ENCODE measurements around the gene AKT3.

Gene AKT3

GRCh38 chr1:243501002-243501401 is 349.0 kb downstream of the AKT3 start:
- TF ChIP-seq USF1 (IDR thresholded peaks at IDR 0.05) (no peak), TAF1 (IDR thresholded peaks at IDR 0.05; ENCODE audit: low read depth) (no peak), YY1 (IDR thresholded peaks at IDR 0.05; ENCODE audit: low read depth) (no peak), FOXM1 (IDR thresholded peaks at IDR 0.05; ENCODE audit: borderline replicate concordance, low read depth) (no peak), TCF12 (IDR thresholded peaks at IDR 0.05; ENCODE audit: low read depth) (no peak), REST (IDR thresholded peaks at IDR 0.05; ENCODE audit: low read depth) (no peak), NFIC (IDR thresholded peaks at IDR 0.05) (no peak), ZBTB7A (IDR thresholded peaks at IDR 0.05; ENCODE audit: low read depth) (no peak), TEAD4 (IDR thresholded peaks at IDR 0.05) (no peak), EP300 (IDR thresholded peaks at IDR 0.05; ENCODE audit: borderline replicate concordance) (no peak), RAD21 (IDR thresholded peaks at IDR 0.05; ENCODE audit: low read depth) (no peak)

- TF ChIP-seq TAF1 (IDR thresholded peaks at IDR 0.05; ENCODE audit: low read depth) (no peak), TCF12 (IDR thresholded peaks at IDR 0.05; ENCODE audit: low read depth) (no peak), ZBTB7A (IDR thresholded peaks at IDR 0.05; ENCODE audit: low read depth) (no peak)
Observed at GRCh38 chr1:243500512-243500911, 349.5 kb downstream of the AKT3 start.

GRCh38 chr1:243499711-243500110 is 350.3 kb downstream of the AKT3 start:
- TF ChIP-seq REST (IDR thresholded peaks at IDR 0.05; ENCODE audit: low read depth) (no peak), CEBPB (IDR thresholded peaks at IDR 0.05) (no peak), MAX (IDR thresholded peaks at IDR 0.05) (no peak), CREB1 (IDR thresholded peaks at IDR 0.05; ENCODE audit: low read depth) (no peak), USF1 (IDR thresholded peaks at IDR 0.05) (no peak), FOXM1 (IDR thresholded peaks at IDR 0.05; ENCODE audit: borderline replicate concordance, low read depth) (no peak), NFIC (IDR thresholded peaks at IDR 0.05) (no peak), TAF1 (IDR thresholded peaks at IDR 0.05; ENCODE audit: low read depth) (no peak)

- no peak for TF ChIP-seq ZBTB7A (IDR thresholded peaks at IDR 0.05; ENCODE audit: low read depth)
- no peak for TF ChIP-seq TCF12 (IDR thresholded peaks at IDR 0.05; ENCODE audit: low read depth)
- TF ChIP-seq YY1 (IDR thresholded peaks at IDR 0.05; ENCODE audit: low read depth): no peak
- no peak for TF ChIP-seq USF1 (IDR thresholded peaks at IDR 0.05)
- TF ChIP-seq TAF1 (IDR thresholded peaks at IDR 0.05; ENCODE audit: low read depth): no peak
Observed at GRCh38 chr1:243499248-243499647, 350.8 kb downstream of the AKT3 start.

GRCh38 chr1:243497939-243498681 is 351.9 kb downstream of the AKT3 start:
- no peak for TF ChIP-seq TCF12 (IDR thresholded peaks at IDR 0.05; ENCODE audit: low read depth)

- TF ChIP-seq EGR1 (IDR thresholded peaks at IDR 0.05): no peak
Observed at GRCh38 chr1:243496806-243497205, 353.2 kb downstream of the AKT3 start.

- TF ChIP-seq RAD21 (IDR thresholded peaks at IDR 0.05; ENCODE audit: low read depth): no peak
- TF ChIP-seq CREB1 (IDR thresholded peaks at IDR 0.05; ENCODE audit: low read depth): no peak
- no peak for TF ChIP-seq EGR1 (IDR thresholded peaks at IDR 0.05)
- no peak for TF ChIP-seq REST (IDR thresholded peaks at IDR 0.05; ENCODE audit: low read depth)
- no peak for TF ChIP-seq NFIC (IDR thresholded peaks at IDR 0.05)
- TF ChIP-seq USF1 (IDR thresholded peaks at IDR 0.05): no peak
- TF ChIP-seq TEAD4 (IDR thresholded peaks at IDR 0.05): no peak
- no peak for TF ChIP-seq CEBPB (IDR thresholded peaks at IDR 0.05)
- TF ChIP-seq MAX (IDR thresholded peaks at IDR 0.05): no peak
- no peak for TF ChIP-seq YY1 (IDR thresholded peaks at IDR 0.05; ENCODE audit: low read depth)
- no peak for TF ChIP-seq TCF12 (IDR thresholded peaks at IDR 0.05; ENCODE audit: low read depth)
- TF ChIP-seq ZBTB7A (IDR thresholded peaks at IDR 0.05; ENCODE audit: low read depth): no peak
- no peak for TF ChIP-seq TAF1 (IDR thresholded peaks at IDR 0.05; ENCODE audit: low read depth)
- TF ChIP-seq EP300 (IDR thresholded peaks at IDR 0.05; ENCODE audit: borderline replicate concordance): no peak
Observed at GRCh38 chr1:243496187-243496646, 353.8 kb downstream of the AKT3 start.
